NCI-H2107 (cell line): ENCODE results near the gene PTMA.
"Not testable (repeated sequence)": the region's sequence is repeated elsewhere in the genome, so short reads cannot be mapped to it uniquely, and the experiment has no call there.

Experiments
- DNase-seq: peaks from one replicate; lab custom pipeline; 2025; lab: John Stamatoyannopoulos, UW

The PTMA gene

GRCh38 chr2:231707927-231708772 is at the start of gene PTMA:
Gene PTMA (plus strand): TSS chr2:231708525. CDS start chr2:231708707, 182 bp downstream.
- peak; percentile 98 for DNase-seq

GRCh38 chr2:231660073-231660472 is 48.3 kb upstream of the PTMA start:
- not testable (repeated sequence) for DNase-seq

GRCh38 chr2:231660860-231661259 is 47.5 kb upstream of the PTMA start:
- DNase-seq, result no peak

- no peak for DNase-seq
These were observed 46.8 kb upstream of the PTMA start for GRCh38 chr2:231661422-231662027.

- DNase-seq, result no peak
These were observed 46.1 kb upstream of the PTMA start for GRCh38 chr2:231662028-231662810.

- DNase-seq, result no peak
These were observed 45.4 kb upstream of the PTMA start for GRCh38 chr2:231662811-231663457.

- DNase-seq, result no peak
These were observed 44.7 kb upstream of the PTMA start for GRCh38 chr2:231663458-231664212.

- no peak for DNase-seq
These were observed 43.6 kb upstream of the PTMA start for GRCh38 chr2:231664727-231665126.

- no peak for DNase-seq
These were observed 42.8 kb upstream of the PTMA start for GRCh38 chr2:231665245-231666170.

GRCh38 chr2:231666171-231667095 is 41.9 kb upstream of the PTMA start:
- no peak for DNase-seq

- DNase-seq, result no peak
These were observed 41.3 kb upstream of the PTMA start for GRCh38 chr2:231667096-231667427.

GRCh38 chr2:231667496-231667895 is 40.8 kb upstream of the PTMA start:
- DNase-seq, result no peak

GRCh38 chr2:231668981-231669380 is 39.3 kb upstream of the PTMA start:
- no peak for DNase-seq

- DNase-seq, result no peak
These were observed 36.9 kb upstream of the PTMA start for GRCh38 chr2:231671270-231672050.

- no peak for DNase-seq
These were observed 35.5 kb upstream of the PTMA start for GRCh38 chr2:231672617-231673347.

- DNase-seq, result no peak
These were observed 35.0 kb upstream of the PTMA start for GRCh38 chr2:231673348-231673770.

GRCh38 chr2:231674587-231675338 is 33.6 kb upstream of the PTMA start:
- no peak for DNase-seq
